ENCODE data around the gene ZNF583.

Gene ZNF583

GRCh38 chr19:56476093-56476492 is 72.0 kb downstream of the ZNF583 start:
- TF ChIP-seq POLR2AphosphoS5 (IDR thresholded peaks at IDR 0.05; ENCODE audit: low read depth, low read length), result no peak

All from PFSK-1 (cell line).